Adipose tissue (tissue), 3 donors: ENCODE results near the gene CFAP44. TPM values are rescaled to one million over a fixed set of nuclear protein-coding genes. Genes with fewer than 3 reads are reported as not detected.

Source experiments
- polyA plus RNA-seq, 3 donors: library from polyadenylated mRNA; stranded (reverse); fragments of 200-250 nt; gene quantifications; one replicate each; pipeline ENCODE4 v1.2.3, GENCODE V29; 2013
- donor health status: healthy with polysubstance abuse.
- donor health status: Bipolar disorder and iron deficiency.
- donor health status: healthy.

CFAP44 gene
- polyA plus RNA-seq, 3 donors, result 1.3 to 2.6 (median 2.0) TPM

Other genes with a start within 250 kb of the CFAP44 start
- 10 to 100 TPM in 2 of 3 donors, 1 to 10 TPM in 1; 8.9 to 32.3 (median 29.0) TPM for gene BOC, start 229.9 kb downstream of the CFAP44 start, polyA plus RNA-seq
- gene SPICE1, start 73.7 kb upstream of the CFAP44 start, polyA plus RNA-seq, result 1 to 10 TPM; 1.9 to 3.8 (median 2.2) TPM
- gene SIDT1, start 91.1 kb upstream of the CFAP44 start, polyA plus RNA-seq, result 1 to 10 TPM in 1 of 3 donors, under 1 TPM in 2; 0.75 to 1.1 (median 0.88) TPM